A549 (cell line): ENCODE results near the gene CERKL. TPM values are rescaled to one million over a fixed set of nuclear protein-coding genes. Genes with fewer than 3 reads are reported as not detected.

Source experiments
- ATAC-seq, 2 experiments: fragments of 200-7000 bp in 1 of 2; fragments of >200 bp in 1 of 2; cut with Nextera tagmentation in 1 of 2; cut with Tn5 transposase in 1 of 2; 3 replicates each; pipeline versions ENCODE4 v1.8.0 to v1.9.1; 2018 to 2020; ENCODE audit warnings: mild to moderate bottlenecking in 1 of 2, moderate library complexity in 1 of 2
- CTCF ChIA-PET: fragments of 300-600 bp; sonication (Branson Sonifier 250); formaldehyde crosslinking; extraction: SDS; loops from one replicate; lab custom pipeline; 2021; ENCODE audit warnings: antibody characterized with exemption, inconsistent platforms; lab: Yijun Ruan, JAX
- POLR2A ChIA-PET: fragments of 350-600 bp; formaldehyde crosslinking; extraction: SDS; loops from one replicate; lab custom pipeline; 2021; ENCODE audit warnings: antibody characterized with exemption, inconsistent platforms; lab: Yijun Ruan, JAX
- DNase-seq, 2 experiments: peaks; one replicate each; pipeline versions ENCODE4 v3.0.0 to v3.0.0-alpha.2; 2011 to 2016; ENCODE audit warnings: low read depth in 1 of 2, low spot score in 1 of 2
- FAIRE-seq: peaks from 2 replicates; lab custom pipeline; 2011; peaks lifted over from hg19 to GRCh38; lab: Jason Lieb, UNC
- H3K27ac ChIP-seq, 2 experiments: fragments of >200 bp; sonication (Bioruptor Twin); formaldehyde crosslinking; 3 replicates each; pipeline ENCODE4 v1.5.1; 2016 to 2017
- H3K4me1 ChIP-seq: fragments of >200 bp; sonication (Bioruptor Twin); formaldehyde crosslinking; 3 replicates; pipeline ENCODE4 v1.6.1; 2016
- H3K4me2 ChIP-seq: fragments of >200 bp; sonication (Bioruptor Twin); formaldehyde crosslinking; 3 replicates; pipeline ENCODE4 v1.6.1; 2016
- H3K4me3 ChIP-seq: fragments of >200 bp; sonication (Bioruptor Twin); formaldehyde crosslinking; 3 replicates; pipeline ENCODE4 v1.5.1; 2016
- H3K9me3 ChIP-seq: fragments of >200 bp; sonication (Bioruptor Twin); formaldehyde crosslinking; 3 replicates; pipeline ENCODE4 v1.6.1; 2016
- BCL3 ChIP-seq: fragments of >200 bp; sonication (Bioruptor Twin); formaldehyde crosslinking; IDR thresholded peaks from 3 replicates; pipeline ENCODE4 v1.6.1; 2016
- BHLHE40 ChIP-seq: IDR thresholded peaks from 2 replicates; pipeline ENCODE4 v1.6.1; 2012; ENCODE audit warnings: low read depth, low read length, inconsistent platforms
- CBX8 ChIP-seq: fragments of 200-600 bp; sonication (generic); IDR thresholded peaks from 2 replicates; pipeline ENCODE4 v1.6.1; 2016
- E2F6 ChIP-seq: IDR thresholded peaks from 2 replicates; pipeline ENCODE4 v1.6.1; 2012; ENCODE audit warnings: low read depth, borderline replicate concordance
- FOSL2 ChIP-seq, 2 experiments: fragments of 450-650 bp in 1 of 2; fragments of >200 bp in 1 of 2; sonication (Bioruptor Twin) in 1 of 2; formaldehyde crosslinking; IDR thresholded peaks; 2 replicates each; pipeline versions ENCODE4 v1.5.0 to v1.6.1; 2016 to 2020; ENCODE audit warnings: mild to moderate bottlenecking in 1 of 2, moderate library complexity in 1 of 2
- FOXS1 ChIP-seq: fragments of 250-450 bp; sonication (Bioruptor Pico); IDR thresholded peaks from 2 replicates; pipeline ENCODE4 v1.5.0; 2020; ENCODE audit warnings: mild to moderate bottlenecking, moderate library complexity
- HOXA7 ChIP-seq: fragments of 250-450 bp; sonication (Bioruptor Pico); IDR thresholded peaks from 2 replicates; pipeline ENCODE4 v1.5.0; 2020; ENCODE audit warnings: mild to moderate bottlenecking, moderate library complexity
- HOXB13 ChIP-seq: fragments of 250-450 bp; sonication (Bioruptor Pico); IDR thresholded peaks from 2 replicates; pipeline ENCODE4 v1.5.0; 2020; ENCODE audit warnings: low read depth, mild to moderate bottlenecking, moderate library complexity
- JUNB ChIP-seq: fragments of >200 bp; sonication (Bioruptor Twin); formaldehyde crosslinking; IDR thresholded peaks from 2 replicates; pipeline ENCODE4 v1.6.1; 2016
- MAFK ChIP-seq: fragments of 450-650 bp; IDR thresholded peaks from 2 replicates; pipeline ENCODE4 v1.6.1; 2014; ENCODE audit not compliant: partially characterized antibody
- MAX ChIP-seq: IDR thresholded peaks from 2 replicates; pipeline ENCODE4 v1.6.1; 2012
- NR3C1 ChIP-seq: fragments of >200 bp; sonication (Bioruptor Twin); formaldehyde crosslinking; IDR thresholded peaks from 3 replicates; pipeline ENCODE4 v1.6.1; 2017
- PHF8 ChIP-seq: fragments of 200-600 bp; sonication (generic); IDR thresholded peaks from 2 replicates; pipeline ENCODE4 v1.6.1; 2016; ENCODE audit warnings: low read depth, mild to moderate bottlenecking, antibody characterized with exemption, moderate library complexity, borderline replicate concordance
- POLR2AphosphoS2 ChIP-seq: conservative IDR thresholded peaks from 2 replicates; pipeline ENCODE4 v1.6.1; 2012; ENCODE audit warnings: low read length, improper control_type of control experiment, inconsistent platforms
- RAD21 ChIP-seq, 2 experiments: fragments of >200 bp in 1 of 2; sonication (Bioruptor Twin) in 1 of 2; formaldehyde crosslinking in 1 of 2; IDR thresholded peaks in 1 of 2; conservative IDR thresholded peaks in 1 of 2; 2 replicates in 1 of 2; 3 replicates in 1 of 2; pipeline ENCODE4 v1.6.1; 2012 to 2018; ENCODE audit warnings: inconsistent platforms in 1 of 2
- RARB ChIP-seq: fragments of 250-450 bp; sonication (Bioruptor Pico); IDR thresholded peaks from 2 replicates; pipeline ENCODE4 v1.8.0; 2021; ENCODE audit warnings: mild to moderate bottlenecking, moderate library complexity
- SMC3 ChIP-seq: fragments of >200 bp; sonication (Bioruptor Twin); formaldehyde crosslinking; IDR thresholded peaks from 3 replicates; pipeline ENCODE4 v1.6.1; 2018; ENCODE audit warnings: inconsistent platforms
- TP53 ChIP-seq: fragments of 250-450 bp; sonication (Bioruptor Pico); IDR thresholded peaks from 2 replicates; pipeline ENCODE4 v1.5.0; 2021; ENCODE audit warnings: mild to moderate bottlenecking, moderate library complexity
- ZC3H11A ChIP-seq: fragments of 450-650 bp; IDR thresholded peaks from 2 replicates; pipeline ENCODE4 v1.6.1; 2014; ENCODE audit warnings: antibody characterized with exemption, mild to moderate bottlenecking
- WGBS: methylation state at CpG from one replicate; pipeline ENCODE4 v1.1.6; 2017; ENCODE audit errors: missing lambda C conversion rate; 5-methylcytosine and 5-hydroxymethylcytosine counted together
- polyA plus RNA-seq, 4 experiments: library from polyadenylated mRNA; depleted of rRNA in 3 of 4; stranded (reverse); fragments of >200 nt; fragmentation: RNase III in 1 of 4; extraction: RNeasy Plus Mini Kit Qiagen cat#74134 plus additional on column Dnase treatment in 1 of 4; gene quantifications; 2 replicates in 3 of 4; 3 replicates in 1 of 4; pipeline ENCODE4 v1.2.3, GENCODE V29; 2011 to 2017
- TF ChIP-seq, protein P1 (sequence below): fragments of 450-650 bp; IDR thresholded peaks from 2 replicates; pipeline ENCODE4 v1.6.1; 2014; ENCODE audit warnings: antibody characterized with exemption
- TF ChIP-seq, protein P2 (sequence below): fragments of 150-350 bp; IDR thresholded peaks from 2 replicates; pipeline ENCODE4 v1.6.1; 2014; ENCODE audit warnings: low read depth, mild to moderate bottlenecking, low read length

The CERKL gene
- polyA plus RNA-seq, 2 of the 4 experiments (the other 2 are of a cell fraction): 0.30 to 0.85 TPM

DNA sequence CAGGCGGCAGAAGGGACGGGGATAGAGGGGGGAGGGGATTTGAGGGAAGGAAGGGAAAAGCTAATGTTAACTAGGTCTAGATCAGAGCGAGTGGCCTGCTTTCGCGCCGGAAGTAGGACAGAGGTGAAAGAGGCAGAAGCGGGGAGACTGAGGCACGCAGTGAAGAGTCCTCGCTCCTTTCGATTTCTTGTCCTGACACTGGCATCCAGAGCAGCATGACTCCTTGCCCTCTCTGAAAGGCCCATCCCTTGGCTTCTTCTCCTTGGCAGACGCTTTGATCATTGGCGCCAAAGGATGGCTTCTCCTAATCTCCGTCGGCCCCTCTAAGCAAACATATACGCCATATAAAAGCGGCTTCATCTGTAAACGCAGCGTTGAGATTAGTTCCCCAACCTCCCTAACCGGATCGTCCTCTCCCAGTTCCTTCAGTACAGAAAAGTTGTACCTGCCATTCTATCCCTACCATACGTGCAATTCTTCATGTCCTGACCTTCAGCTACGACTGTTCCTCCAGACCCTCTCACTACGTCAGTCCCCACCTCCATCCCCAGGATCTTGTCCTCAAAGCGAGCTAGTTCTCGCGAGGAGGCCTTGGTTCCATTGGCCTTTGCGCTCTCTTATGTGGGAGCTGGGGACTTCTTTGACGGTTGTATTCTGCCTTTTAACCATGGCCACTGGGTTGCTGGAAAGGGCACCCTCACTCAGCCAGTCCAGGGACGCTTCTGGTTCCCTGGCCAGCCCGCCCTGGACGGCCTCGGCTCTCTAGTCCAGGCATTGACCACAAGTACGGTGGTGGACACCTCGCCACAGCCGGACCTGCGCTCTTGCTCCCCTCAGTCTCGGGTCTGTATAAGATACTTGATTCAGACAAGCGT is 24.3 kb upstream of the CERKL start:
- Histone ChIP-seq H3K4me2 (peak overlapping the region; percentile 95), H3K9me3 (no peaks in the 10 kb centered on the region), H3K4me1 (peaks cover 17% of the 10 kb centered on the region), H3K27ac (no peak overlapping the region), H3K4me3 (peak overlapping the region; percentile 43)
- DNase-seq: no peak
- ChIA-PET CTCF (no interaction called here), POLR2A (no interaction called here)
- no peak for FAIRE-seq
- 43% methylated on average over 35 of the region's 38 CpGs for WGBS
- no peak for ATAC-seq
- TF ChIP-seq CBX8 (no peak), NR3C1 (no peak), HOXA7 (CRISPR knock-in tag) (no peak), MAX (no peak), FOXS1 (CRISPR knock-in tag) (no peak), BHLHE40 (no peak), PHF8 (no peak), HOXB13 (CRISPR knock-in tag) (no peak), FOSL2 (IDR thresholded peaks at IDR 0.05) (no peak), FOSL2 (CRISPR knock-in tag; IDR thresholded peaks at IDR 0.05) (no peak), RARB (no peak), SMC3 (no peak)
- TF ChIP-seq, protein P1, sequence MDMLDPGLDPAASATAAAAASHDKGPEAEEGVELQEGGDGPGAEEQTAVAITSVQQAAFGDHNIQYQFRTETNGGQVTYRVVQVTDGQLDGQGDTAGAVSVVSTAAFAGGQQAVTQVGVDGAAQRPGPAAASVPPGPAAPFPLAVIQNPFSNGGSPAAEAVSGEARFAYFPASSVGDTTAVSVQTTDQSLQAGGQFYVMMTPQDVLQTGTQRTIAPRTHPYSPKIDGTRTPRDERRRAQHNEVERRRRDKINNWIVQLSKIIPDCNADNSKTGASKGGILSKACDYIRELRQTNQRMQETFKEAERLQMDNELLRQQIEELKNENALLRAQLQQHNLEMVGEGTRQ: no peak
- TF ChIP-seq, protein P2, sequence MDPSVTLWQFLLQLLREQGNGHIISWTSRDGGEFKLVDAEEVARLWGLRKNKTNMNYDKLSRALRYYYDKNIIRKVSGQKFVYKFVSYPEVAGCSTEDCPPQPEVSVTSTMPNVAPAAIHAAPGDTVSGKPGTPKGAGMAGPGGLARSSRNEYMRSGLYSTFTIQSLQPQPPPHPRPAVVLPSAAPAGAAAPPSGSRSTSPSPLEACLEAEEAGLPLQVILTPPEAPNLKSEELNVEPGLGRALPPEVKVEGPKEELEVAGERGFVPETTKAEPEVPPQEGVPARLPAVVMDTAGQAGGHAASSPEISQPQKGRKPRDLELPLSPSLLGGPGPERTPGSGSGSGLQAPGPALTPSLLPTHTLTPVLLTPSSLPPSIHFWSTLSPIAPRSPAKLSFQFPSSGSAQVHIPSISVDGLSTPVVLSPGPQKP: no peak

DNA sequence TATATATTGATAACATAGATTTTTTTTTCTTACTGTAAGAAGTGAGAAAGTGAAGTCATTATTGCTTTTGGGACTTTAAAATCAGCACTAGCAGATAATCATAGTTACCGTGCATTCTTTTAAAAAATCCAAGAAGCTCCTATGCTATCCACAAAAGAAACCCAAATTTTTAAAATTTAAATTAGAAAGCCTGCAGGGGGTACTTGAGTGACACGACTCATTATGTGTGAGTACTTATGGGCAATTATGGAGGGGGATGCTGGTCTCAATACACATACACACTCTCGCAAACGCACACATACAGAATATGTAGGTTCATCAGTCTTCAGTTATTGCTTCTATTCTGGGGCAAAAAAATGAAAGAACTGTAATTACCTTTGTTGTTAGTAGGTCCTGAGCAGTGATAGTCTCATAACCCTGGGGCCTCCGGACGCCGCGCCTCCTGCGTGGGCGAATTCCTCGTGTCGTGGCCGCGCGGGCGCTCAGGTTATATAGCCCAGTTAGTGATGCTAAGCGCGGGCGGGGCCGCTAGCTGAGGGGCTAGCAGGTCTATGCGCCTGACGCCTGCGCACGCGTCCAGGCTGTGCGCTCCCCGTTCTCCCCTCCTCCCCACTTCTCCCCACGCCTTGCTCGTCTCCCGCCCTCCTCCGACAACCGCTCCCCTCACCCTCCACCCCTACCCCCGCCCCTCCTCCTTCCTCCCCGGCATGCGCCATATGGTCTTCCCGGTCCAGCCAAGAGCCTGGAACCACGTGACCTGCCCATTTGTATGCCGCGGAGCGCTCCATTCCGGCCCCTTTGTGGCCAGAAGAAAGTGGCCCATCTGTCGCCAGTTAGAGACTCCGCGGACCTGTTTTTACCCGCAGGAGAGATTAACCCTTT is 23.4 kb upstream of the CERKL start, which contains the start of gene NEUROD1:
NEUROD1 (minus strand) TSS at position 463 of the 882 bp plus-strand sequence. CDS start 1,657 bp downstream, outside the sequence.
- TF ChIP-seq JUNB: no peak
- TF ChIP-seq BCL3: no peak
- TF ChIP-seq, protein P1: peak; percentile 40; the same call in 1 of the 2 replicates
- TF ChIP-seq POLR2AphosphoS2: no peak
- no peak for TF ChIP-seq ZC3H11A
- TF ChIP-seq MAFK: no peak
- no peak for TF ChIP-seq E2F6
- no peak for TF ChIP-seq RAD21 (conservative IDR thresholded peaks at IDR 0.05 in 1 of 2, IDR thresholded peaks at IDR 0.05 in 1 of 2)
- no peak for TF ChIP-seq TP53 (CRISPR knock-in tag)
- POLR2A ChIA-PET: no interaction called here
- DNase-seq (peak in 1 of 2 experiments; percentile 16), ATAC-seq (peak; percentile 38 to 70; a peak in 3 of 6 replicates), FAIRE-seq (no peak)
- Histone ChIP-seq H3K4me3 (peak within 1 kb of the TSS; percentile 43), H3K9me3 (no peaks in the 10 kb centered on the region), H3K4me1 (peaks cover 17% of the 10 kb centered on the region), H3K4me2 (peak within 1 kb of the TSS; percentile 95), H3K27ac (no peak within 1 kb of the TSS)
- 5% methylated on average over 37 of the region's 45 CpGs for WGBS
- CTCF ChIA-PET: no interaction called here
